ENCODE data around the gene PAX8.
"Not testable (repeated sequence)": the region's sequence is repeated elsewhere in the genome, so short reads cannot be mapped to it uniquely, and the experiment has no call there.

The PAX8 gene

GRCh38 chr2:113278742-113279139 is at the start of gene PAX8:
Gene PAX8, minus strand, starts transcription at chr2:113278921. Its CDS starts 527 bp downstream, at chr2:113278394.
- DNase-seq (ENCODE audit: low read depth in 1 of 2, low spot score in 1 of 2) = no peak

GRCh38 chr2:113328043-113328442 is 49.3 kb upstream of the PAX8 start:
- no peak for DNase-seq (ENCODE audit: low read depth in 1 of 2, low spot score in 1 of 2)

- not testable (repeated sequence) for DNase-seq (ENCODE audit: low read depth in 1 of 2, low spot score in 1 of 2)
These were observed 46.5 kb upstream of the PAX8 start for GRCh38 chr2:113325161-113325731.

- peak; percentile 5 to 7 for DNase-seq (ENCODE audit: low read depth in 1 of 2, low spot score in 1 of 2)
These were observed 46.0 kb upstream of the PAX8 start for GRCh38 chr2:113324684-113325160.

- not testable (repeated sequence) for DNase-seq (ENCODE audit: low read depth in 1 of 2, low spot score in 1 of 2)
These were observed 44.4 kb upstream of the PAX8 start for GRCh38 chr2:113323129-113323528.

GRCh38 chr2:113320106-113320505 is 41.4 kb upstream of the PAX8 start:
- not testable (repeated sequence) for DNase-seq (ENCODE audit: low read depth in 1 of 2, low spot score in 1 of 2)

GRCh38 chr2:113318941-113319340 is 40.2 kb upstream of the PAX8 start:
- not testable (repeated sequence) for DNase-seq (ENCODE audit: low read depth in 1 of 2, low spot score in 1 of 2)

DNA sequence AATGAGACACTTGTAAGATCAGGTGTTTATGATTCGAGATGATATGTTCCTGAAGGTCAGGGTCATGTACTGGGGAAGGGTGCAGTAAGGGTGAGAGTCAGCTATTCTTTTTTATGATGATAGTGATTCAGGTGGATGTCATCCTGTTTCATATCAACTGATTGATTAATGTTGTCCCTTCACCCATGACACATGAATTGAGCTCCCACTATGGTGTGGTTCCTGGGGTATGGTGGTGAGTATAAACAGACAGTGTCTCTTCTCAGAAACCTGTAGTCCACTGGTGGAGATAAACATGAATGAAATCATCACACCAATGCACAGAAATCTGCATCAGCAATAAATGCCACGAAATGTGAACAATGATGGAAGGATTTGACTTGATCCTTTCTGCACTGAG is 37.4 kb upstream of the PAX8 start:
- no peak for DNase-seq (ENCODE audit: low read depth in 1 of 2, low spot score in 1 of 2)

DNA sequence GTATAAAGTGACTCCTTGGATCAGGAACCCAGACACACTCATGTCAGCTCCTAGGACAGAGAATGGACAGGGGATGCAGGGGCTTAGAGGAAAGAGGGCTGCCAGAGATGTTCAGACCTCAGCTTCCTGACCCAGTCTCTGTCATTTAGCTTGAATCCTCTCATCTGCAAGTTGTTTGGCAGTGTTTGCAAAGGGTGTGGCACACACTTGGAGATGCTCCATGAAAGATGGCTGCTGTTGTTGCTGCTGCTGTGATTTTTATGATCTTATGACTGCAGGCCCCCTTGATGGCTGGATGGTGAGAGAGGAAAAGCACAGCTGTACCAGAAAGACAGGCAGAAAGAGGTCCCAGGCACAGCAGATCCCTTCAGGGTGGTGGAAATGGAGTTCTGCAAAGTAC is 35.9 kb upstream of the PAX8 start:
- not testable (repeated sequence) for DNase-seq (ENCODE audit: low read depth in 1 of 2, low spot score in 1 of 2)

GRCh38 chr2:113314176-113314575 is 35.5 kb upstream of the PAX8 start:
- not testable (repeated sequence) for DNase-seq (ENCODE audit: low read depth in 1 of 2, low spot score in 1 of 2)

DNA sequence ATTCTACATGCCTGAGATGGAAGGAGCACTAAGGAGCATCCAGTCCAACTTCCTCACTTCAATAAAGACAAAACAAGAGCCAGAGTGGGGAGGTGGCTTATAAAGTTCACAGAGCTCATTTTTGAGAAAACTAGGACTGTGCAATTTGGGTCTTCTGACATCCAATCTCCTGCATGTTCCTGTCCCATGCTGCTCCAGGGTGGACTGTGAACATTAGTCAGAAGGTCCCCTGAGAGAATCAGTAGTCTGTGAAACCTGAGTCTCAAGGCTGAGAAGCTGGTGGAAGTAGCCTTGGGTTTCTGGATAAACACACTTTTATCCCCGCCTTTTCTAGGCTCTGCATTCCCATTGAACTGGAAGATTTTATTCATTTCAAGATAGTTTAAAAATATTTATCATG is 33.1 kb upstream of the PAX8 start:
- DNase-seq (ENCODE audit: low read depth in 1 of 2, low spot score in 1 of 2) = not testable (repeated sequence)

GRCh38 chr2:113311191-113311590 is 32.5 kb upstream of the PAX8 start:
- not testable (repeated sequence) for DNase-seq (ENCODE audit: low read depth in 1 of 2, low spot score in 1 of 2)

- no peak for DNase-seq (ENCODE audit: low read depth in 1 of 2, low spot score in 1 of 2)
These were observed 31.1 kb upstream of the PAX8 start for GRCh38 chr2:113309655-113310387.

DNA sequence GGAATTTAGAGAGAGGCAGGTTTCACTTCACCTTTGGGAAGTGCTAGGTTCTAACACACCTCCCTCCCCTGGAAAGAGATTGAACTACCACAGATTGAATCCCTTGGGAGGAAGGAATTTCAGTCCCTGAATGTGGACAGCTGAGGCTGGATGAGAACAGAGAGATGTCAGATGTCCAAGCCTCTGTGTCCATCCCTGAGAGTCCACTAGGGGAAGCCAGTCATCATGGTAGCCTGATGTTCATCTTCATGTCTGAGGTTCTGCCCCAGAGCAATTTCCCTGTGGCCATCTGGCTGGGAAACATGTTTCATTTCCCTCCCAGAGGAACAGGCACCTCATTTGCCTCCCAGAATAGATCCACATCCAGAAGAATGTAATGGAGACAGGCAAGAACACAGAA is 30.1 kb upstream of the PAX8 start:
- DNase-seq (ENCODE audit: low read depth in 1 of 2, low spot score in 1 of 2) = not testable (repeated sequence)

- not testable (repeated sequence) for DNase-seq (ENCODE audit: low read depth in 1 of 2, low spot score in 1 of 2)
These were observed 27.5 kb upstream of the PAX8 start for GRCh38 chr2:113306207-113306606.

DNA sequence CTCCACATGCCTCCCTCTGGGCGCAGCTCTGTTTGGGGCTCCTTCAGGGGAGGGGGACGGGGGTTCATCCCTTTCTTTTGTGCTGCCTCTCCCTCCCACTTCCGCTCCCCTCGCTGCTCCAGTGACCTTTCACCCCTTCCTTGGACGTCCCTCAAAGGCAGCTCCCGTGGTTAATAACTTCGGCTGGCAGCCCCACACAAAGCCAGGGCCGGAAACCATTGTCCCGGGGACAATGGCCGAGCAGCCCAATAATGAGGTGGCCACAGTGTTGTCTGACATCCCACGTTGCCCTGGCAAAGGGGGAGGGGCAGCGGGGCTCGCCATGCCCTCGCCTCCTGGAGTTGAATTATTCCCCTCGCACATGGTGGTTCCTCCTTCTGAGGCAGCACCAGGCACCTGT is 27.0 kb upstream of the PAX8 start:
- not testable (repeated sequence) for DNase-seq (ENCODE audit: low read depth in 1 of 2, low spot score in 1 of 2)

GRCh38 chr2:113305146-113305545 is 26.4 kb upstream of the PAX8 start:
- no peak for DNase-seq (ENCODE audit: low read depth in 1 of 2, low spot score in 1 of 2)

DNA sequence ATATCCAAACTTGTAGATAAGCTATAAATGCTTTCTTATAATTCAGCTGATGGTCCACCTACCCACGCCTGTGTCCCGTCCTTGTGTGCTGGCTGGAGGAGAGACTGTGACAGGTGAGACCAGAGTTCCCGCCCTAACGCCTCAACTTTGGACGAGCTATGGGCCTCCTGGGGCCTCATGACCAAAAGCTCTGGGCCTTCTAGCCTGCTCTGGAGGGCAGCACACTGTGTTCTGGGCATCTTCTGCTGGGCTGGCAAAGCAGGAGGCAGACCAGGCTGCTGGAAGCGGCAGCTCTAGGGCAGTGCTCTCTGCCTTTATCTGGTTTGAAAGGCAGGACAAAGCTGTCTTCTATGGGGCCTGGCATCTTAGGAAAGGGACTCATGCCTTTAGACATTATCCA is 26.0 kb upstream of the PAX8 start:
- DNase-seq (ENCODE audit: low read depth in 1 of 2, low spot score in 1 of 2) = no peak

DNA sequence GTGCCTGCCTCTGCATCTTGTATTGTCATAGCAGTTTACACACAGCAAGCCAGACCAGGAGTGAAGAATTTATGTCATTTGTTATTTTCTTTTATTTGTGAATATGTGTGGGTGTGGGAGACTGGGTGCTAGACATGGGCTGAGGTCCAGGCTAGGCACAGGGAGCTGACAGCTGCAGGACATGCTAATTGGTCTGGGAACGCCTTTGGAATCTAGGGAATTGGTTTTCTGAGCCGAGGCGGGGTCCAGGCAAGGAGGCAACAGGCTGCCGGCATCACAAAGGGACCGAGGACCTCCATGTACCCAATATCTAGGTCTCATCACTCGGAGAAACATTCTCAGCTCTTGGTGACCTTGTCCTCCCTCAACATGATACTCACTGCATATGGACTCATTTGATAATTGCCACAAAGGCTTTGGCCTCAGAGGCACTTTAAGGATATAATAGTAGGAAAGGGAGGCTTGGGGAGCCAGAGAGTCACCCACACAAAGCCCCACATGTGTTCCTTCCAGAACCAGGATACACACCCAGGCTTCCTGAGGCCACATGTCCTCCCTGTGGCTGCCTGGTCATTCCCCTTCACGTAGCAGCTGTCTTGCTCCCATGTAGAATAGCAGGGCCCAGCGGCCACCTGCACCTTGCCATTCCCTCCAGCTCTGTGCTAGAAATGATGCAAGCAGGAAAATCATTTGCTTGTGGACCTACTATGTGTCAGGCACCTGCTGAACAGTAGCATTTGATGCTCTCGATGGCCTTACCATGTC is 23.7 kb upstream of the PAX8 start:
- not testable (repeated sequence) for DNase-seq (ENCODE audit: low read depth in 1 of 2, low spot score in 1 of 2)

DNA sequence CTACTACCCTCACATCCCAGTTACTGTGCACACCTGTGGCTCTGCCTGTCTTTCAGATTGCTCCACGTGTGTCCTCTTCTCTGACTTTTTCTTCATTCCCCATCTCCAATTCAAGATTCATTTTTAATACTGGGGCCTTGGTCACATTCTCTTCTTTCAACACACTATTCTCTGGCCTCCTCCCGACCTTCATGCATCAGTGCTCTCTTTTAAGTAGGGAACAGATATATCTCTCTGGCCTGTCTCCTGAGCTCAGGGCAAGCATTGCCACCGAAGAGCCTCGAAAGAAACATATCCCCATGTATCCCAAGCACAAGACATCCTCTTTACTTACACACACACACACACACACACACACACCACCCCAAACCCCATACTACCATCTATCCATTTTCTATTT is 21.6 kb upstream of the PAX8 start:
- no peak for DNase-seq (ENCODE audit: low read depth in 1 of 2, low spot score in 1 of 2)

GRCh38 chr2:113298176-113298575 is 19.5 kb upstream of the PAX8 start:
- DNase-seq (ENCODE audit: low read depth in 1 of 2, low spot score in 1 of 2) = no peak

- DNase-seq (ENCODE audit: low read depth in 1 of 2, low spot score in 1 of 2) = peak in 1 of 2 donors; percentile 5
These were observed 18.9 kb upstream of the PAX8 start for GRCh38 chr2:113297590-113297989.

All from activated CD4-positive, alpha-beta T cell treated with anti-CD3 and anti-CD28 coated beads, Interleukin-2, amount 50 U/mL, for 24 hours (primary cell).